ENCODE measurements around the gene NEB. TPM values are rescaled to one million over a fixed set of nuclear protein-coding genes. Genes with fewer than 3 reads are reported as not detected.

NEB gene
- total and polyA plus RNA-seq, 2 of the 13 experiments (the other 11 are each of a cell fraction or from before 2014, with no cell fraction given): 0.21 to 0.24 TPM

GRCh38 chr2:151522556-151522955, 211.7 kb downstream of the NEB start (continued):
- TF ChIP-seq TERF1 (CRISPR knock-in tag; IDR thresholded peaks at IDR 0.05) (no peak), ZNF772 (CRISPR knock-in tag; IDR thresholded peaks at IDR 0.05) (no peak)

- BruUV-seq (replicated peaks): no TSS peak
- Histone ChIP-seq H3K27me3 (ENCODE audit: control insufficient read depth in 1 of 2, insufficient read depth in 2 of 2, low read length in 2 of 2) (no peaks in the 10 kb centered on the region), H3K4me1 (ENCODE audit: insufficient read depth, low read length) (no peaks in the 10 kb centered on the region), H3K27ac (ENCODE audit: extremely low read length, insufficient read depth, low read length) (no peak overlapping the region), H4K20me1 (ENCODE audit: insufficient read depth, low read length) (no peaks in the 10 kb centered on the region), H3K9ac (ENCODE audit: insufficient read depth, low read depth, low read length) (no peak overlapping the region), H3K4me3 (replicated peaks in 1 of 3; ENCODE audit: insufficient read depth in 1 of 3, low read depth in 2 of 3, low read length in 3 of 3) (no peak overlapping the region), H3K79me2 (ENCODE audit: insufficient read depth, low read length) (no peaks in the 10 kb centered on the region), H3K9me3 (ENCODE audit: low read length) (no peaks in the 10 kb centered on the region), H3K36me3 (replicated peaks in 1 of 2; ENCODE audit: control insufficient read depth in 1 of 2, insufficient read depth in 2 of 2, low read length in 2 of 2) (no peaks in the 10 kb centered on the region), H2AFZ (ENCODE audit: low read length) (no peak overlapping the region), H3K4me2 (ENCODE audit: low read depth, low read length) (no peak overlapping the region)
- DNase-seq (ENCODE audit: low spot score): no peak
- CTCF ChIA-PET (ENCODE audit: low intra/inter-chr PET ratio, low total read pairs): no interaction called here
- TF ChIP-seq PAXIP1 (CRISPR knock-in tag; conservative IDR thresholded peaks at IDR 0.05) (no peak), NFRKB (IDR thresholded peaks at IDR 0.05) (no peak), TBL1XR1 (IDR thresholded peaks at IDR 0.05; ENCODE audit: borderline replicate concordance, low read length, partially characterized antibody) (no peak), MAF1 (CRISPR knock-in tag; IDR thresholded peaks at IDR 0.05; ENCODE audit: borderline replicate concordance) (no peak), TEAD2 (CRISPR knock-in tag; IDR thresholded peaks at IDR 0.05) (no peak), PHF5A (CRISPR knock-in tag; IDR thresholded peaks at IDR 0.05; ENCODE audit: low read depth, unreplicated experiment) (no peak), ZNF335 (CRISPR knock-in tag; IDR thresholded peaks at IDR 0.05) (no peak)
- in situ Hi-C loops (cut with HindIII; ENCODE audit: extremely low pct_ligation_motif_present, low pct_unique_long_range_greater_than_20kb): no loop called here
- FAIRE-seq: no peak
- POLR2A ChIA-PET: no interaction called here
- no peak for ATAC-seq
- 31% methylated on average over 1 of the region's 1 CpG for WGBS (ENCODE audit: low lambda C conversion rate)
- intact Hi-C loops (cut with micrococcal nuclease; ENCODE audit: unreplicated experiment): no loop called here
These were observed 213.3 kb downstream of the NEB start for GRCh38 chr2:151520976-151521375.
